K562 (cell line): ENCODE results near the gene RBBP4. TPM values are rescaled to one million over a fixed set of nuclear protein-coding genes. Genes with fewer than 3 reads are reported as not detected.

ENCODE experiments used
- ATAC-seq: fragments of 200-7000 bp; cut with Tn5 transposase; 3 replicates; pipeline ENCODE4 v1.9.1; 2020; ENCODE audit warnings: moderate library complexity
- BruUV-seq: library from RNA; stranded (reverse); fragments of 400-500 nt; replicated peaks from 2 replicates; lab custom pipeline; 2021; lab: Mats Ljungman, UMichigan
- CTCF ChIA-PET: fragments of 300-600 bp; formaldehyde crosslinking; extraction: SDS; loops from one replicate; lab custom pipeline; 2021; ENCODE audit warnings: low intra/inter-chr PET ratio; lab: Yijun Ruan, JAX
- POLR2A ChIA-PET: fragments of 300-600, 350-650 bp; sonication (Branson Sonifier 250); formaldehyde crosslinking; extraction: SDS; loops from one replicate; lab custom pipeline; 2021; ENCODE audit warnings: antibody characterized with exemption, inconsistent platforms; lab: Yijun Ruan, JAX
- DNase-seq, 4 experiments: peaks; one replicate each; pipeline versions ENCODE4 v3.0.0 to v3.0.0-alpha.2; 2011 to 2018; ENCODE audit warnings: low spot score in 3 of 4, mixed read lengths in 3 of 4; ENCODE audit errors: extremely low read depth in 1 of 4
- FAIRE-seq: peaks from 2 replicates; lab custom pipeline; 2011; peaks lifted over from hg19 to GRCh38; lab: Jason Lieb, UNC
- H2AFZ ChIP-seq: 2 replicates; pipeline ENCODE4 v1.6.0; 2011; ENCODE audit warnings: low read depth, low read length, control low read depth, inconsistent platforms
- H3K27ac ChIP-seq: fragments of 200-600 bp; 3 replicates; pipeline ENCODE4 v1.8.0; 2011; ENCODE audit warnings: low read depth, mild to moderate bottlenecking, control low read depth, inconsistent platforms, low read length, moderate library complexity, mixed read lengths; ENCODE audit errors: extremely low read depth
- H3K27me3 ChIP-seq, 2 experiments: fragments of 300-600 bp in 1 of 2; 2 replicates in 1 of 2; 3 replicates in 1 of 2; pipeline versions ENCODE4 v1.6.0 to v1.8.0; 2011; ENCODE audit warnings: inconsistent platforms in 2 of 2, low read length in 2 of 2, mild to moderate bottlenecking in 1 of 2, mixed read lengths in 1 of 2, moderate library complexity in 1 of 2; ENCODE audit not compliant: control insufficient read depth in 2 of 2, insufficient read depth in 2 of 2
- H3K36me3 ChIP-seq: fragments of 300-600 bp; 3 replicates; pipeline ENCODE4 v1.8.0; 2011; ENCODE audit warnings: mild to moderate bottlenecking, low read length, inconsistent platforms; ENCODE audit not compliant: control insufficient read depth, insufficient read depth
- H3K4me1 ChIP-seq, 2 experiments: fragments of 200-600 bp in 1 of 2; replicated peaks in 1 of 2; 2 replicates in 1 of 2; 3 replicates in 1 of 2; pipeline versions ENCODE4 v1.5.1 to v1.8.0; 2011; ENCODE audit warnings: inconsistent platforms in 2 of 2, low read length in 2 of 2, mild to moderate bottlenecking in 1 of 2, mixed read lengths in 1 of 2, moderate library complexity in 1 of 2; ENCODE audit not compliant: control insufficient read depth in 2 of 2, insufficient read depth in 2 of 2
- H3K4me2 ChIP-seq: 2 replicates; pipeline ENCODE4 v1.6.1; 2011; ENCODE audit warnings: low read length, control low read depth, inconsistent platforms, mixed read lengths; ENCODE audit not compliant: insufficient read depth
- H3K4me3 ChIP-seq: fragments of 200-600 bp; sonication (generic), shearing (Covaris generic); 2 replicates; pipeline ENCODE4 v1.5.1; 2016; ENCODE audit warnings: control low read depth, inconsistent platforms
- H3K79me2 ChIP-seq: fragments of 200-600 bp; 3 replicates; pipeline ENCODE4 v1.8.0; 2011; ENCODE audit warnings: low read length, inconsistent platforms; ENCODE audit not compliant: control insufficient read depth, insufficient read depth
- H3K9ac ChIP-seq, 2 experiments: 2 replicates each; pipeline versions ENCODE4 v1.6.0 to v1.6.1; 2011; ENCODE audit warnings: low read depth in 2 of 2, low read length in 2 of 2, control low read depth in 1 of 2, inconsistent platforms in 1 of 2, mild to moderate bottlenecking in 1 of 2, mixed read lengths in 1 of 2; ENCODE audit not compliant: insufficient read depth in 1 of 2
- H3K9me1 ChIP-seq: one replicate; pipeline ENCODE4 v1.6.0; 2011; ENCODE audit warnings: inconsistent platforms, mild to moderate bottlenecking, low read length, moderate library complexity; ENCODE audit not compliant: control insufficient read depth, insufficient read depth
- H3K9me3 ChIP-seq: replicated peaks from 2 replicates; pipeline ENCODE4 v1.5.1; 2011; ENCODE audit warnings: low read depth, low read length, inconsistent platforms; ENCODE audit not compliant: control insufficient read depth, insufficient read depth
- H4K20me1 ChIP-seq: replicated peaks from 2 replicates; pipeline ENCODE4 v1.6.1; 2011; ENCODE audit warnings: low read length, inconsistent platforms, mixed read lengths; ENCODE audit not compliant: control insufficient read depth, insufficient read depth
- ID3 ChIP-seq, 2 experiments: fragments of 250-450 bp in 1 of 2; fragments of 450-650 bp in 1 of 2; sonication (Bioruptor Pico) in 1 of 2; IDR thresholded peaks; 2 replicates each; pipeline versions ENCODE4 v1.6.1 to v1.8.0; 2016 to 2021; ENCODE audit warnings: mild to moderate bottlenecking in 2 of 2, moderate library complexity in 2 of 2, missing compliant biosample characterization in 1 of 2, missing genetic modification characterization in 1 of 2
- MYC ChIP-seq, 2 experiments: fragments of 250-450 bp in 1 of 2; sonication (Bioruptor Pico) in 1 of 2; IDR thresholded peaks; 2 replicates each; pipeline versions ENCODE4 v1.5.1 to v1.6.1; 2012 to 2021; ENCODE audit warnings: low read depth in 2 of 2, borderline replicate concordance in 1 of 2, improper control_type of control experiment in 1 of 2, low read length in 1 of 2, mild to moderate bottlenecking in 1 of 2, moderate library complexity in 1 of 2
- SPI1 ChIP-seq: IDR thresholded peaks from 2 replicates; pipeline ENCODE4 v1.6.1; 2011; ENCODE audit warnings: low read depth, low read length, control low read depth, borderline replicate concordance
- ZC3H8 ChIP-seq: fragments of 450-650 bp; IDR thresholded peaks from 2 replicates; pipeline ENCODE4 v1.6.1; 2017
- WGBS: fragments of 100-300 bp; shearing (Covaris generic); methylation state at CpG from one replicate; pipeline ENCODE4 v1.1.6; 2016; ENCODE audit warnings: low coverage, mixed read lengths; ENCODE audit not compliant: insufficient coverage; ENCODE audit errors: missing lambda C conversion rate; 5-methylcytosine and 5-hydroxymethylcytosine counted together
- in situ Hi-C: fragments of 300-500 bp; cut with MboI; formaldehyde crosslinking; loops from 4 replicates; pipeline ENCODE4 v1.15.0; 2018; ENCODE audit warnings: inconsistent platforms, mixed read lengths
- intact Hi-C: fragments of 100-400 bp; cut with micrococcal nuclease; formaldehyde crosslinking; loops from 2 replicates; pipeline ENCODE4 v1.14.2; 2022
- polyA plus RNA-seq, 8 experiments: library from polyadenylated mRNA; depleted of rRNA in 4 of 8; stranded (reverse) in 5 of 8; unstranded in 3 of 8; fragments of >200 nt; fragmentation: Nextera tagmentation in 2 of 8; fragmentation: Illumina TruSeq in 1 of 8; extraction: Ambion mirVana in 2 of 8; extraction: Trizol in 1 of 8; gene quantifications; 2 replicates each; pipeline versions ENCODE4 v1.2.1 to v1.2.3, GENCODE V29; 2011 to 2014; ENCODE audit warnings: inconsistent platforms in 1 of 8, missing spikeins in 1 of 8
- total RNA-seq, 7 experiments: library from RNA; depleted of rRNA in 6 of 7; stranded (reverse); fragments of >200 nt in 6 of 7; fragmentation: Illumina TruSeq in 2 of 7; extraction: Trizol in 2 of 7; gene quantifications; 2 replicates each; pipeline versions ENCODE4 v1.2.1 to v1.2.3, GENCODE V29; 2011 to 2021; ENCODE audit warnings: low replicate concordance in 1 of 7

The RBBP4 gene
- total and polyA plus RNA-seq, 9 of the 15 experiments (the other 6 are each of a cell fraction or from before 2014, with no cell fraction given), result 185 to 409 (median 259) TPM

GRCh38 chr1:32686387-32686786, 35.4 kb downstream of the RBBP4 start:
- Histone ChIP-seq H3K4me3 (no peak overlapping the region), H3K9me1 (no peaks in the 10 kb centered on the region), H3K9me3 (no peaks in the 10 kb centered on the region), H4K20me1 (0 out of 2 replicates have a peak, but pooled peaks cover 3% of the 10 kb centered on the region), H3K4me1 (no peaks in the 10 kb centered on the region), H3K27ac (no peak overlapping the region), H3K9ac (no peak overlapping the region), H2AFZ (no peak overlapping the region), H3K4me2 (no peak overlapping the region), H3K36me3 (peaks cover 48% of the 10 kb centered on the region), H3K27me3 (no peaks in the 10 kb centered on the region), H3K79me2 (no peaks in the 10 kb centered on the region)
- FAIRE-seq (no peak), ATAC-seq (no peak), DNase-seq (no peak)
- no TSS peak for BruUV-seq
- intact Hi-C loops, result no loop called here
- POLR2A ChIA-PET, result interaction anchor here (1.2 to 2.9 kb wide), 6 partner anchors 9 to 46 kb away, joined by 3 to 14 read pairs (median 4); no protein-coding TSS in a partner anchor
- in situ Hi-C loops, result no loop called here
- CTCF ChIA-PET, result interaction anchor here (0.5 kb wide), 1 partner anchor 110 kb away, joined by 3 read pairs; no protein-coding TSS in a partner anchor
- WGBS, result 85% methylated on average over 2 of the region's 2 CpGs
- TF ChIP-seq SPI1 (0 out of 2 replicates have a peak, but pooled peaks have one; percentile 38), ZC3H8 (no peak), MYC (IDR thresholded peaks at IDR 0.05; ENCODE audit: low read depth, low read length) (no peak), MYC (CRISPR knock-in tag; IDR thresholded peaks at IDR 0.05; ENCODE audit: borderline replicate concordance, low read depth) (peak; percentile 34; the same call in 1 of the 2 replicates), ID3 (CRISPR knock-in tag; IDR thresholded peaks at IDR 0.05) (no peak), ID3 (tag; IDR thresholded peaks at IDR 0.05) (no peak)
